NT2/D1 (cell line): ENCODE measurements around the gene CDCP1.
A peak's percentile ranks its signal among the peaks of the same experiment; 100 is the strongest.

Experiments used
- DNase-seq: peaks from one replicate; pipeline ENCODE4 v3.0.0-alpha.2; 2011; ENCODE audit warnings: low read depth, low spot score
- H3K27me3 ChIP-seq: 2 replicates; pipeline ENCODE4 v1.6.0; 2011; ENCODE audit warnings: mild to moderate bottlenecking; ENCODE audit not compliant: insufficient read length, insufficient read depth
- H3K36me3 ChIP-seq: 2 replicates; pipeline ENCODE4 v1.6.1; 2011; ENCODE audit warnings: mild to moderate bottlenecking, low read length, mixed read lengths; ENCODE audit not compliant: insufficient read depth, insufficient read length
- H3K4me1 ChIP-seq: 2 replicates; pipeline ENCODE4 v1.5.1; 2011; ENCODE audit not compliant: insufficient read depth, insufficient read length
- H3K4me3 ChIP-seq: 2 replicates; pipeline ENCODE4 v1.5.1; 2011; ENCODE audit warnings: low read depth; ENCODE audit not compliant: insufficient read length
- H3K9ac ChIP-seq: 2 replicates; pipeline ENCODE4 v1.6.0; 2011; ENCODE audit warnings: low read depth; ENCODE audit not compliant: insufficient read length
- H3K9me3 ChIP-seq: 2 replicates; pipeline ENCODE4 v1.5.1; 2011; ENCODE audit warnings: mild to moderate bottlenecking, low read length; ENCODE audit not compliant: insufficient read depth
- SUZ12 ChIP-seq: IDR thresholded peaks from 2 replicates; pipeline ENCODE4 v1.6.1; 2011; ENCODE audit not compliant: insufficient read length, insufficient read depth; ENCODE audit errors: extremely low read depth
- YY1 ChIP-seq: IDR thresholded peaks from 2 replicates; pipeline ENCODE4 v1.6.1; 2011; ENCODE audit not compliant: insufficient read length, insufficient read depth
- ZNF274 ChIP-seq: IDR thresholded peaks from 2 replicates; pipeline ENCODE4 v1.6.1; 2011; ENCODE audit warnings: mild to moderate bottlenecking, low read depth, low read length

The CDCP1 gene

DNA sequence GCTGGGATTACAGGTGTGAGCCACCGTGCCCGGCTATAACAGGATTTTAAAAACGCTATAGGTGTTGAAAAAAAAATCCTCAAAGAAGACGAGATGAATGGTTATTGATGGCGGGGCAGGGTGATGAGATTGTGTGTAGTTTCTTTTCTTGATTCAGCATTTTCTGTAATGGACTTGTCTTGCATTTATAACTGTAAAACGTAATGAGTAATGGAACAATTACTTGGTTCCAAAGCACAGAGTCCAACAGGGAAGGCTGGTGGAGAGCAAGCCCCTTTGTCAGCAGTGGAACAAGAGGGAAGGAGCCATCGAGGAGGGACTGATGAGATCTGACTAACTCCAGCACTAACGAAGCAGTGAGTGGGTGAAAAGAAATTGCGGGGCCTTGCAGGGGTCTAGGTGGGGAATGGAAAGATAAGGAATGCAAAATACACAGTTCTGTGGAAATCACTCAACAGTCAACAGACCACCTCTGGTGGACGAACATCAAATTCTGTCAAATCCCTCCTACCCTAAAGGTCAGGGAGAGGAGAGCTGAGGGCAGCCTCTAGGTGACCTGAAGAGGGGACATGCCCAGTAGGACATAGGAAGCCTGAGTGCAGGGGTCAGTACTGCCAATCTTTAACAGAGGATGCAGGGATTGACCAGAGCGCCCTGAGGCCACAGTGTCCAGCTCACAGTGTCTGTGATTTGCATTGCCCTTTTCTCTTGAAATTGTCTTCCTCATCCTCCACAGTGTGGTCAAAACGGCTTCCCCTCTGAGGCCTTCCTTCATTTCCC lies 23.1 kb upstream of the CDCP1 start:
- Histone ChIP-seq H3K9ac (no peak overlapping the region), H3K36me3 (no peaks in the 10 kb centered on the region), H3K9me3 (no peaks in the 10 kb centered on the region), H3K4me3 (no peak overlapping the region), H3K27me3 (no peaks in the 10 kb centered on the region), H3K4me1 (peaks cover 10% of the 10 kb centered on the region)
- TF ChIP-seq ZNF274, result no peak
- TF ChIP-seq SUZ12, result no peak
- no peak for TF ChIP-seq YY1
- no peak for DNase-seq

DNA sequence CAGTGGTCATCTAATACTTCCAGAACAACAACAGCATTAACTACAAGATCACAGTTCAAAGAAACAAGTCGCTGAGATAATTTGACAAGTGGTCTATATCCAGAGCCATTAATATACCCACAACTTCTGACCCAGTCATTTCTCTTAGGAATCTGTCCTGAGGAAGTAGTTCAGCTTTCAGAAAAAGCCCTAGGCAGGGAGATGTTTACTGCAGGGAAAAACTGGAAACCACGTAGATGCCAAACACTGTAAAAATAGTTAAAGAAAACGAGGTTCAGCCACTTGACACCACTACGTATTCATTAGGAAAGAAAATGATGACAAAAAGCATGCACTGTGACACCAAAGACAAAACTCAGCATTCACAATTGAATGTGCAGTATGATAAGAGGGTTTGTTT lies 22.3 kb upstream of the CDCP1 start:
- Histone ChIP-seq H3K36me3 (no peaks in the 10 kb centered on the region), H3K4me3 (no peak overlapping the region), H3K27me3 (no peaks in the 10 kb centered on the region), H3K4me1 (peaks cover 10% of the 10 kb centered on the region), H3K9ac (no peak overlapping the region), H3K9me3 (no peaks in the 10 kb centered on the region)
- no peak for TF ChIP-seq SUZ12
- TF ChIP-seq YY1, result no peak
- no peak for TF ChIP-seq ZNF274
- DNase-seq, result no peak

DNA sequence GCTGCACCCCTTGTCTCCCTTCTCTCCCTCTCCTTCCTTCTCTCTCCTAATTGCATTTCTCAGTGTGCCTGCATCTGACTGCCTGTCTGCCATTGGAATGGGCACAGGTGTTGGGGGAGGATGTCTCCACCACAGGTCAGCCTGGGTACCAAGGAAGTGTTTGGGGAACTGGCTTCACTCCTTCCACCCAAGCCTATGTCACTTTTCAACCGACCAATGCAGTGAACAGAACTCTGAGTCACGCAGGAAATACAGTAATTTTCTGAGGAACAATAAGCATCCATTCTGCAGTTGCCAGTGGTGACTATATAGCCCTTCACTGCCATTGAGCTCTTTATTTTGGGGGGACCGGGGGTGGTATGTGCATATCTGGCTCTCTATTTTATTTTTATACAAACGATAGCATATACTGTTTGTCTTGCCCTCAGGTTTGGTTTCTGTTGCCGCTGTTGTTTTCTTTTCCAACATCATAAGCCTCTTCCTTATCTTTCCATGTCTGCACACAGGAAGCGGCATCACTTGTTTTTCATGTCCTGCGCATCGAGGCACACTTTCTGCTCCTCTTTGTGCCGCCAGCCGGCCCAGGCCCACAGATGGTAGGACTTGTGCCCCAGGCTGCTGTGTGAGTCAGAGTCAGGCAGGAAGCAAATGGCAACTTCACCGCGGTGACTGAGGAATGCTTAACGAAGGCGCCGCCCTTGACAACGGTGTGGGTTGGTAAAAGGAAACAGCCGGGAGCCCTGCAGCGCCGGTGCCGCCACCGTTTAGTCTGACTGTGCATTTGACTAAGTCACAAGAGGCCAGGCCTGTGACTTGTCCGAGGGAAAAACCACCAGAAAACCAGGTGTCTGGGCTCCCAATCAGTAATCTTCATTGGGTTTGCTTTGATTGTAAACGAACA lies 21.1 kb upstream of the CDCP1 start:
- H3K27me3 ChIP-seq, result no peaks in the 10 kb centered on the region
- H3K9me3 ChIP-seq, result no peaks in the 10 kb centered on the region
- TF ChIP-seq SUZ12 (no peak), ZNF274 (no peak), YY1 (no peak)
- peak; percentile 98 for DNase-seq
- no peak overlapping the region for H3K4me3 ChIP-seq
- H3K4me1 ChIP-seq, result peaks cover 10% of the 10 kb centered on the region
- H3K36me3 ChIP-seq, result no peaks in the 10 kb centered on the region
- H3K9ac ChIP-seq, result no peak overlapping the region

DNA sequence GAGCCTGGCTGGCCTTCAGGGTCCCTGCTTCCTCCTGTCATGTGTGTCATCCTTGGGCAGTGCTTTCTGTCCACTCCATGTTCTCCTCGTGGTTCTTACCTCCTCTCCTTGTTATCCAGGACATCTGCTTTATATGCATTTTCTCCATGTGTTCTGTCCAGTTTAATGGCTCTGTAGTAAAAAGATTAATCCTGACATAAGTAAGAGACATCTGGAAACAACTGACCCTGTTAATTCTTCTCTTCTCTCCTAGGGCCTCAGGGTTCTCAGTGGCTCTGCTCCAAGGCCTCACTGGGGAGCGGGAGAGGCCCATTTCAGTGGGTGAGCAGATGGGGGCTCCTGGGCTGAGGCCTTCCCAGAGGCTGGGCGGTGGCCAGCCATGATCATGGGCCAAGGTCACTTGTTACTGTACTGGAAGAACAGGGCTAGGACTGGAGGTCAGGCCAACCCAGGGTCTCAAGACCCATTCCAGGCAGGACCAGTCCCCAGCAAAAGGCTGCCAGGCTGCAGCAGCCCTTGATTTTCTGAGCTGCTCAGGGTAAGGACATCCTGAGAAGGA lies 20.2 kb upstream of the CDCP1 start:
- no peak overlapping the region for H3K9ac ChIP-seq

DNA sequence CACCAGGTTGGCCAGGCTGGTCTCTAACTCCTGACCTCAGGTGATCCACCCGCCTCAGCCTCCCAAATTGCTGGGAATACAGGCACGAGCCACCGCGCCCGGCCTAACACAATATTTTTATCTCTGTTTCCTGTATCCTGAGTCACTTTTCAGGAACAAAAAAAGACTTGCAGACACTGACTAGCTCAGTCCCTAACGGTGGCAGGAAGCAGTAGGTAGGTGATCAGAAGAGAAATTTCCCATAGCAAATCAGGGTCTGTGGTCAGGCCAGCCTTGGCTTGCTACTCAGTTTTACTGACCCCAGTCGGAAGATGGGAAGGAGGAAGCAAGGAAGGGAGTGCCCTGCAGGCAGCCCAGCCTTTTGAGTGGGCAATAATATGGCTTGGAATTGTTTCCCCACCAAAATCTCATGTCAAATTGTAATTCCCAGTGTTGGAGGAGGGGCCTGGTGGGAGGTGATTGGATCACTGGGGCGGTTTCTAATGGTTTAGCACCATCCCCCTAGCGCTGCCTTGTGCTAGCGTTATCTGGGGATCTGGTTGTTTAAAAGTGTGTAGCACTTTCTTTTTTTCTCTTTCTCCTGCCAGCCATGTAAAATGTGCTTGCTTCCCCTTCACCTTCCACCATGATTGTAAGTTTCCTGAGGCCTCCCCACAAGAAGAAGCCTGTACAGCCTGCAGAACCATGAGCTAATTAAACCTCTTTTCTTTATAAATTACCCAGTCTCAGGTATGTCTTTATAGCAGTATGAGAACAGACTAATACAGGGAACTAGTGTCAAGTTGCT lies 19.5 kb upstream of the CDCP1 start:
- no peak overlapping the region for H3K4me3 ChIP-seq
- no peak for DNase-seq
- H3K9ac ChIP-seq, result no peak overlapping the region
- no peak for TF ChIP-seq ZNF274
- no peak for TF ChIP-seq SUZ12
- TF ChIP-seq YY1, result no peak
- H3K27me3 ChIP-seq, result no peaks in the 10 kb centered on the region
- H3K9me3 ChIP-seq, result no peaks in the 10 kb centered on the region
- H3K4me1 ChIP-seq, result peaks cover 10% of the 10 kb centered on the region
- H3K36me3 ChIP-seq, result no peaks in the 10 kb centered on the region

More for the DNA sequence above, 20.2 kb upstream of the CDCP1 start:
- Histone ChIP-seq H3K36me3 (no peaks in the 10 kb centered on the region), H3K9me3 (no peaks in the 10 kb centered on the region), H3K27me3 (no peaks in the 10 kb centered on the region), H3K4me3 (no peak overlapping the region), H3K4me1 (peaks cover 10% of the 10 kb centered on the region)
- TF ChIP-seq YY1 (no peak), ZNF274 (no peak), SUZ12 (no peak)
- no peak for DNase-seq

DNA sequence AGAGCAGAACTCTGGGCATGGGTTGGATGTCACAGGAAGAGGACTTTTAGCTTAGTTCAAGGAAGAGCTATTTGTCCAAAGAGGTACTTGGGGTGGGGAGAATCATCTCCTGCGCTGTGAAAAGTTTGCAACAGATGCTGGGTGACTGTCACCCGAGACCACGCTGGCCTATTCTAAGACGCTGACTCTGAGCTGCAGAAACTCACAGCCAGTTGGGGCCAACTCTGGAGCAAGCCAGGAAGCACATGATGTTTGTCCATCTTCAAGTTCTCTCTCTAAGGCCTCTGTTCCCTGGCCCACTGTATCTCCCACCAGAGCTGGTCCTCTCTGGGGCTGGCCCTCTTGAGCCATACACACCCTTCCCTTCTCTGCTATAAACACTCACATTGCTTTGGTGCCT lies 17.9 kb upstream of the CDCP1 start:
- Histone ChIP-seq H3K4me3 (no peak overlapping the region), H3K9me3 (no peaks in the 10 kb centered on the region), H3K9ac (no peak overlapping the region), H3K27me3 (no peaks in the 10 kb centered on the region), H3K4me1 (peaks cover 5% of the 10 kb centered on the region), H3K36me3 (no peaks in the 10 kb centered on the region)
- TF ChIP-seq YY1, result no peak
- TF ChIP-seq SUZ12, result no peak
- no peak for TF ChIP-seq ZNF274
- no peak for DNase-seq
